HepG2 (cell line): ENCODE results near the gene ANAPC10. TPM values are rescaled to one million over a fixed set of nuclear protein-coding genes. Genes with fewer than 3 reads are reported as not detected.

Experiments
- ATAC-seq: fragments of 200-7000 bp; cut with Tn5 transposase; 3 replicates; pipeline ENCODE4 v1.9.1; 2020; ENCODE audit warnings: mild to moderate bottlenecking, moderate library complexity
- BruUV-seq: library from RNA; stranded (reverse); fragments of 400-500 nt; replicated peaks from 2 replicates; lab custom pipeline; 2021; lab: Mats Ljungman, UMichigan
- CTCF ChIA-PET: fragments of 300-600 bp; formaldehyde crosslinking; extraction: SDS; loops from one replicate; lab custom pipeline; 2021; ENCODE audit warnings: low total read pairs, inconsistent platforms, low intra/inter-chr PET ratio; lab: Yijun Ruan, JAX
- POLR2A ChIA-PET: fragments of 350-600 bp; sonication (Branson Sonifier 250); formaldehyde crosslinking; loops from one replicate; lab custom pipeline; 2020; ENCODE audit warnings: antibody characterized with exemption, inconsistent platforms; lab: Yijun Ruan, JAX
- DNase-seq: peaks from one replicate; pipeline ENCODE4 v3.0.0-alpha.2; 2015; ENCODE audit warnings: low spot score
- FAIRE-seq: peaks from 3 replicates; lab custom pipeline; 2011; peaks lifted over from hg19 to GRCh38; lab: Jason Lieb, UNC
- H2AFZ ChIP-seq: one replicate; pipeline ENCODE4 v1.6.1; 2011; ENCODE audit warnings: low read length, inconsistent platforms
- H3K27ac ChIP-seq: fragments of 300-600 bp; 3 replicates; pipeline ENCODE4 v1.8.0; 2011; ENCODE audit warnings: mixed run types, mild to moderate bottlenecking, mixed read lengths, low read length, inconsistent platforms; ENCODE audit not compliant: insufficient read depth; ENCODE audit errors: extremely low read length
- H3K27me3 ChIP-seq, 2 experiments: fragments of 200-600 bp in 1 of 2; 2 replicates in 1 of 2; 3 replicates in 1 of 2; pipeline versions ENCODE4 v1.6.0 to v1.8.0; 2011; ENCODE audit warnings: low read length in 2 of 2, mild to moderate bottlenecking in 2 of 2, moderate library complexity in 2 of 2, inconsistent platforms in 1 of 2; ENCODE audit not compliant: insufficient read depth in 2 of 2, control insufficient read depth in 1 of 2
- H3K36me3 ChIP-seq, 2 experiments: fragments of 200-600 bp in 1 of 2; replicated peaks in 1 of 2; 2 replicates in 1 of 2; 3 replicates in 1 of 2; pipeline versions ENCODE4 v1.5.1 to v1.8.0; 2011; ENCODE audit warnings: low read length in 2 of 2, inconsistent platforms in 1 of 2; ENCODE audit not compliant: insufficient read depth in 2 of 2, control insufficient read depth in 1 of 2
- H3K4me1 ChIP-seq: 2 replicates; pipeline ENCODE4 v1.5.1; 2012; ENCODE audit warnings: low read length, inconsistent platforms; ENCODE audit not compliant: insufficient read depth
- H3K4me2 ChIP-seq: 2 replicates; pipeline ENCODE4 v1.6.0; 2011; ENCODE audit warnings: low read depth, low read length, inconsistent platforms
- H3K4me3 ChIP-seq, 3 experiments: fragments of 200-600 bp in 1 of 3; sonication (generic), shearing (Covaris generic) in 1 of 3; replicated peaks in 1 of 3; 2 replicates each; pipeline ENCODE4 v1.5.1; 2011 to 2016; ENCODE audit warnings: low read length in 3 of 3, inconsistent platforms in 2 of 3, low read depth in 2 of 3, mild to moderate bottlenecking in 2 of 3, control low read depth in 1 of 3, mixed read lengths in 1 of 3; ENCODE audit not compliant: insufficient read depth in 1 of 3
- H3K79me2 ChIP-seq: one replicate; pipeline ENCODE4 v1.6.1; 2011; ENCODE audit warnings: low read length, inconsistent platforms; ENCODE audit not compliant: insufficient read depth
- H3K9ac ChIP-seq: 2 replicates; pipeline ENCODE4 v1.6.0; 2011; ENCODE audit warnings: mild to moderate bottlenecking, low read depth, low read length, inconsistent platforms; ENCODE audit not compliant: insufficient read depth
- H3K9me3 ChIP-seq: 2 replicates; pipeline ENCODE4 v1.5.1; 2012; ENCODE audit warnings: mild to moderate bottlenecking, low read length
- H4K20me1 ChIP-seq: 2 replicates; pipeline ENCODE4 v1.6.0; 2011; ENCODE audit warnings: inconsistent platforms, mild to moderate bottlenecking, low read length, moderate library complexity; ENCODE audit not compliant: insufficient read depth
- AHR ChIP-seq: IDR thresholded peaks from 2 replicates; pipeline ENCODE4 v1.6.1; 2018; ENCODE audit warnings: missing genetic modification reagents, missing compliant biosample characterization
- AKAP8 ChIP-seq: sonication (generic); formaldehyde crosslinking; IDR thresholded peaks from 2 replicates; pipeline ENCODE4 v1.5.1; 2020; ENCODE audit warnings: mild to moderate bottlenecking, missing genetic modification reagents
- CHD4 ChIP-seq: fragments of 200-600 bp; sonication (generic); IDR thresholded peaks from 2 replicates; pipeline ENCODE4 v1.7.0; 2017; ENCODE audit warnings: mild to moderate bottlenecking, low read length, borderline replicate concordance
- DNMT1 ChIP-seq: sonication (generic); formaldehyde crosslinking; IDR thresholded peaks from 2 replicates; pipeline ENCODE4 v1.5.1; 2020; ENCODE audit warnings: mild to moderate bottlenecking, missing genetic modification reagents
- FIP1L1 ChIP-seq: fragments of 200-400 bp; formaldehyde crosslinking; IDR thresholded peaks from 2 replicates; pipeline ENCODE4 v1.6.1; 2018; ENCODE audit warnings: low read depth, mild to moderate bottlenecking, low read length, moderate library complexity, borderline replicate concordance; ENCODE audit not compliant: insufficient read depth
- FOSL2 ChIP-seq: sonication (generic); formaldehyde crosslinking; IDR thresholded peaks from 2 replicates; pipeline ENCODE4 v1.4.0; 2020; ENCODE audit warnings: missing genetic modification reagents
- MAF1 ChIP-seq: sonication (generic); formaldehyde crosslinking; IDR thresholded peaks from 2 replicates; pipeline ENCODE4 v1.5.0; 2020; ENCODE audit warnings: missing genetic modification reagents, borderline replicate concordance
- MIER3 ChIP-seq: IDR thresholded peaks from 2 replicates; pipeline ENCODE4 v1.6.1; 2016; ENCODE audit warnings: missing compliant biosample characterization, borderline replicate concordance
- MTA1 ChIP-seq: sonication (generic); formaldehyde crosslinking; IDR thresholded peaks from 2 replicates; pipeline ENCODE4 v1.4.0; 2020; ENCODE audit warnings: missing genetic modification reagents, mild to moderate bottlenecking, borderline replicate concordance
- NFKBIZ ChIP-seq: IDR thresholded peaks from 2 replicates; pipeline ENCODE4 v1.6.1; 2018; ENCODE audit warnings: missing genetic modification reagents, missing compliant biosample characterization
- NKX3-1 ChIP-seq: sonication (generic); formaldehyde crosslinking; IDR thresholded peaks from 2 replicates; pipeline ENCODE4 v1.5.0; 2020; ENCODE audit warnings: missing genetic modification reagents
- NR3C1 ChIP-seq: sonication (generic); formaldehyde crosslinking; IDR thresholded peaks from 2 replicates; pipeline ENCODE4 v1.4.0; 2020; ENCODE audit warnings: missing genetic modification reagents
- RARG ChIP-seq: sonication (generic); formaldehyde crosslinking; IDR thresholded peaks from 2 replicates; pipeline ENCODE4 v1.4.0; 2020; ENCODE audit warnings: low read depth, mild to moderate bottlenecking, missing genetic modification reagents
- RBM22 ChIP-seq: fragments of 200-400 bp; formaldehyde crosslinking; optimal IDR thresholded peaks from 2 replicates; pipeline ENCODE3; 2017; ENCODE audit warnings: mild to moderate bottlenecking, low read length, moderate library complexity
- TBP ChIP-seq: sonication (generic); formaldehyde crosslinking; IDR thresholded peaks from 2 replicates; pipeline ENCODE4 v1.5.0; 2020; ENCODE audit warnings: missing genetic modification reagents
- ZFP36L2 ChIP-seq: sonication (generic); formaldehyde crosslinking; IDR thresholded peaks from 2 replicates; pipeline ENCODE4 v1.4.0; 2020; ENCODE audit warnings: missing genetic modification reagents
- ZNF138 ChIP-seq: sonication (generic); formaldehyde crosslinking; IDR thresholded peaks from 2 replicates; pipeline ENCODE4 v1.5.0; 2020; ENCODE audit warnings: mild to moderate bottlenecking, low read depth, missing genetic modification reagents
- ZNF510 ChIP-seq: sonication (generic); formaldehyde crosslinking; IDR thresholded peaks from 2 replicates; pipeline ENCODE4 v1.4.0; 2020; ENCODE audit warnings: low read depth, mild to moderate bottlenecking, missing genetic modification reagents
- ZNF607 ChIP-seq: sonication (generic); formaldehyde crosslinking; IDR thresholded peaks from 2 replicates; pipeline ENCODE4 v1.5.1; 2020; ENCODE audit warnings: missing genetic modification reagents, mild to moderate bottlenecking, borderline replicate concordance
- ZSCAN25 ChIP-seq: sonication (generic); formaldehyde crosslinking; IDR thresholded peaks from 2 replicates; pipeline ENCODE4 v1.8.0; 2022; ENCODE audit warnings: mild to moderate bottlenecking, missing genetic modification reagents
- WGBS: methylation state at CpG from one replicate; pipeline ENCODE4 v1.1.6; 2017; ENCODE audit warnings: low lambda C conversion rate; 5-methylcytosine and 5-hydroxymethylcytosine counted together
- in situ Hi-C: cut with HindIII; loops from 2 replicates; pipeline ENCODE4 v1.10.0; 2017; ENCODE audit warnings: low pct_unique_long_range_greater_than_20kb; ENCODE audit not compliant: extremely low pct_ligation_motif_present
- intact Hi-C: fragments of 100-400 bp; cut with micrococcal nuclease; formaldehyde crosslinking; loops from one replicate; pipeline ENCODE4 v1.10.0; 2022; ENCODE audit not compliant: unreplicated experiment
- polyA plus RNA-seq, 8 experiments: library from polyadenylated mRNA; depleted of rRNA in 3 of 8; stranded (reverse) in 7 of 8; unstranded in 1 of 8; fragments of >200 nt; fragmentation: Illumina TruSeq in 4 of 8; extraction: Trizol in 4 of 8; gene quantifications; 2 replicates each; pipeline versions ENCODE4 v1.2.1 to v1.2.3, GENCODE V29; 2011 to 2016; ENCODE audit warnings: low read depth in 4 of 8, missing spikeins in 1 of 8, mixed read lengths in 1 of 8; ENCODE audit not compliant: insufficient read depth in 1 of 8
- total RNA-seq, 5 experiments: library from RNA; depleted of rRNA; stranded (reverse); fragments of >200 nt; fragmentation: Illumina TruSeq; extraction: Trizol; gene quantifications; 2 replicates each; pipeline ENCODE4 v1.2.3, GENCODE V29; 2016; ENCODE audit warnings: low read depth in 1 of 5
- TF ChIP-seq, protein P1 (sequence below), 2 experiments: sonication (generic) in 1 of 2; formaldehyde crosslinking in 1 of 2; IDR thresholded peaks; 2 replicates each; pipeline versions ENCODE4 v1.4.0 to v1.6.1; 2016 to 2020; ENCODE audit warnings: borderline replicate concordance in 1 of 2, low read depth in 1 of 2, mild to moderate bottlenecking in 1 of 2, missing genetic modification reagents in 1 of 2

The ANAPC10 gene
- total and polyA plus RNA-seq, 2 of the 13 experiments (the other 11 are each of a cell fraction or from before 2014, with no cell fraction given), result 21.9 to 32.7 TPM

DNA sequence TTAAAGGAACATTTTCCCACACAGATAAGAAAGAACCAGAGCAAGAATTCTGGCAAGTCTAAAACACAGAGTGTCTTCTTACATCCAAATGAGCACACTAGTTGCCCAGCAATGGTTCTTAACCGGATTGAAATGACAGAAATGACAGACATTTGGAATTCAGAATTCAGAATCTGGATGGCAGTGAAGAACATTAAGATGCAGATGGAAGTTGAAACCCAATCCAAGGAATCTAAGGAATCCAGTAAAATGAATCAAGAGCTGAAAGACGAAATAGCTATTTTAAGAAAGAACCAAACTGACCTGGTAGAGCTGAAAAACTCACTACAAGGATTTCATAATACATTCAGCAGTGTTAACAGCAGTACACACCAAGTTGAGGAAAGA lies 21.5 kb downstream of the ANAPC10 start (continued):
- TF ChIP-seq ZNF607 (CRISPR knock-in tag), result no peak
- TF ChIP-seq NKX3-1 (CRISPR knock-in tag), result no peak
- TF ChIP-seq AKAP8 (CRISPR knock-in tag), result no peak
- no peak for TF ChIP-seq TBP (CRISPR knock-in tag)
- no peak for TF ChIP-seq FOSL2 (CRISPR knock-in tag)

DNA sequence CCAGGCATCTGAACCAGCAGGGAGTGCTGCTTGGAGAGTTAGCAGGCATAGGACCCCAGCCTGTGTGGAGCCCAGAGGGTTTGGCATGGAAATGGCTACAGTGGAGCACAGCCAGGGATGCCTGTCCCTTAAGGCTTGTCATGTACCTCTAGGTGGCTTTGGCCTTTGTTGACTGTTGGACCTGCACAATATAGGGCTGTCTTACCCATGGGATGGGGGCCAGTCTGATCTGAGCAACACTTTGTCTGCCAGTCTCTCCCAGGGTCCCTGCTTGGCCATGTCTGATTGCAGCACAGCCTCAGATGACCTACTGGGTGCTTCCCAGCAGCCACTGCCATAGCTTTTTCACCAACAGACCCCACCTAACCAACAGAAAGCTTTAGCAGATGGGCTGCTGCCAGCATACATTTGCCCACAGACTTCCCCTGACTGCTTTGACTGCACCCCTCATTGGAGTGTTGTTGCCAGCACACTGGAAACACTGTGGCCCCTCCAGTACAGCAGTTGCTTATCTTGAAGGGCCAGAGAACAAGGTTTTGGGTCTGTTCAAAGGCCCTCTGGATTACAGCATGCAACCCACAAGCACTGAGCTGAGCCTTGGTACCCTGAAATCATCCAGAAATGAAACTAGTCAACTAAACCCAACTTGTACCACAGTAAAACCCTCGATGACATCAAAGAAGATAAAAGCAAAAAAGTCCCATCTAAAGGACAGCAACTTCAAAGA lies 22.1 kb downstream of the ANAPC10 start:
- Histone ChIP-seq H3K27me3 (no peaks in the 10 kb centered on the region), H2AFZ (no peak overlapping the region), H3K9ac (no peak overlapping the region), H3K27ac (no peak overlapping the region), H3K4me1 (no peaks in the 10 kb centered on the region), H3K9me3 (peaks cover 11% of the 10 kb centered on the region; the same call in 1 of the 2 replicates), H3K4me2 (no peak overlapping the region), H3K79me2 (peaks cover 19% of the 10 kb centered on the region), H3K36me3 (peaks cover 3 to 26% of the 10 kb centered on the region in 2 experiments; a peak in 4 of 5 replicates), H4K20me1 (no peaks in the 10 kb centered on the region), H3K4me3 (no peak overlapping the region)
- CTCF ChIA-PET, result no interaction called here
- no peak for FAIRE-seq
- BruUV-seq, result no TSS peak
- intact Hi-C loops (no loop called here), in situ Hi-C loops (no loop called here)
- POLR2A ChIA-PET, result no interaction called here
- 96% methylated on average over 1 of the region's 1 CpG for WGBS
- DNase-seq, result no peak
- no peak; the same call in 1 of the 3 replicates for ATAC-seq
- TF ChIP-seq RARG (CRISPR knock-in tag), result no peak
- no peak for TF ChIP-seq FIP1L1
- TF ChIP-seq, protein P1, sequence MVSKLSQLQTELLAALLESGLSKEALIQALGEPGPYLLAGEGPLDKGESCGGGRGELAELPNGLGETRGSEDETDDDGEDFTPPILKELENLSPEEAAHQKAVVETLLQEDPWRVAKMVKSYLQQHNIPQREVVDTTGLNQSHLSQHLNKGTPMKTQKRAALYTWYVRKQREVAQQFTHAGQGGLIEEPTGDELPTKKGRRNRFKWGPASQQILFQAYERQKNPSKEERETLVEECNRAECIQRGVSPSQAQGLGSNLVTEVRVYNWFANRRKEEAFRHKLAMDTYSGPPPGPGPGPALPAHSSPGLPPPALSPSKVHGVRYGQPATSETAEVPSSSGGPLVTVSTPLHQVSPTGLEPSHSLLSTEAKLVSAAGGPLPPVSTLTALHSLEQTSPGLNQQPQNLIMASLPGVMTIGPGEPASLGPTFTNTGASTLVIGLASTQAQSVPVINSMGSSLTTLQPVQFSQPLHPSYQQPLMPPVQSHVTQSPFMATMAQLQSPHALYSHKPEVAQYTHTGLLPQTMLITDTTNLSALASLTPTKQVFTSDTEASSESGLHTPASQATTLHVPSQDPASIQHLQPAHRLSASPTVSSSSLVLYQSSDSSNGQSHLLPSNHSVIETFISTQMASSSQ (IDR thresholded peaks at IDR 0.05; ENCODE audit: low read depth), result no peak
- TF ChIP-seq, protein P1 (CRISPR knock-in tag; IDR thresholded peaks at IDR 0.05; ENCODE audit: borderline replicate concordance), result no peak
- TF ChIP-seq ZNF510, result no peak
- TF ChIP-seq MAF1 (CRISPR knock-in tag), result no peak
- no peak for TF ChIP-seq ZNF138
- no peak for TF ChIP-seq CHD4
- no peak for TF ChIP-seq NFKBIZ (CRISPR knock-in tag)
- TF ChIP-seq DNMT1 (CRISPR knock-in tag), result no peak
- TF ChIP-seq RBM22, result no peak
- no peak for TF ChIP-seq ZSCAN25
- no peak for TF ChIP-seq AHR (CRISPR knock-in tag)
- TF ChIP-seq MIER3 (CRISPR knock-in tag), result no peak
- no peak for TF ChIP-seq MTA1 (CRISPR knock-in tag)
- no peak for TF ChIP-seq NR3C1 (CRISPR knock-in tag)
- no peak for TF ChIP-seq ZFP36L2
